ENCODE results near the gene RING1. TPM values are rescaled to one million over a fixed set of nuclear protein-coding genes. Genes with fewer than 3 reads are reported as not detected.
"Not testable (repeated sequence)": the region's sequence is repeated elsewhere in the genome, so short reads cannot be mapped to it uniquely, and the experiment has no call there.

The RING1 gene
- total RNA-seq, 2 experiments from 2014 or later: 36.4 to 38.8 TPM

- ChIA-PET CTCF (interaction anchor here (1.2 kb wide), 1 partner anchor 33 kb away, joined by 3 read pairs; no protein-coding TSS in a partner anchor), POLR2A (no interaction called here)
These were observed 7.2 kb downstream of the RING1 start for GRCh38 chr6:33215271-33216116.

- POLR2A ChIA-PET: no interaction called here
These were observed 7.9 kb downstream of the RING1 start for GRCh38 chr6:33216117-33216649.

GRCh38 chr6:33217246-33217645, 8.9 kb downstream of the RING1 start:
- ChIA-PET POLR2A (no interaction called here), CTCF (no interaction called here)

More at GRCh38 chr6:33216117-33216649, 7.9 kb downstream of the RING1 start:
- CTCF ChIA-PET: no interaction called here

GRCh38 chr6:33217681-33218080, 9.4 kb downstream of the RING1 start:
- POLR2A ChIA-PET: no interaction called here

GRCh38 chr6:33226503-33227120, 18.3 kb downstream of the RING1 start:
- POLR2A ChIA-PET: not testable (repeated sequence)
- CTCF ChIA-PET: interaction anchor here (1.0 kb wide), 1 partner anchor 100 kb away, joined by 3 read pairs; no protein-coding TSS in a partner anchor

More at GRCh38 chr6:33217681-33218080, 9.4 kb downstream of the RING1 start:
- CTCF ChIA-PET: no interaction called here

- POLR2A ChIA-PET: no interaction called here
These were observed 26.9 kb downstream of the RING1 start for GRCh38 chr6:33235221-33235634.

GRCh38 chr6:33236328-33236727, 28.0 kb downstream of the RING1 start:
- POLR2A ChIA-PET: interaction anchor here (0.5 to 0.6 kb wide), 2 partner anchors 17 to 41 kb away, joined by 3 to 5 read pairs; partner anchors contain the start of gene B3GALT4
- CTCF ChIA-PET: interaction anchor here (0.7 kb wide), 1 partner anchor 342 kb away, joined by 3 read pairs; no protein-coding TSS in a partner anchor

More at GRCh38 chr6:33235221-33235634, 26.9 kb downstream of the RING1 start:
- CTCF ChIA-PET: no interaction called here

- ChIA-PET CTCF (no interaction called here), POLR2A (interaction anchor here (0.5 kb wide), 1 partner anchor 18 kb away, joined by 5 read pairs; no protein-coding TSS in a partner anchor)
These were observed 28.6 kb downstream of the RING1 start for GRCh38 chr6:33236852-33237251.

- ChIA-PET CTCF (interaction anchor here (0.6 to 0.7 kb wide), 2 partner anchors 8 to 86 kb away, joined by 3 to 4 read pairs; no protein-coding TSS in a partner anchor), POLR2A (no interaction called here)
These were observed 29.4 kb downstream of the RING1 start for GRCh38 chr6:33237741-33238140.

- ChIA-PET CTCF (no interaction called here), POLR2A (no interaction called here)
These were observed 33.7 kb downstream of the RING1 start for GRCh38 chr6:33241968-33242367.

- ChIA-PET POLR2A (interaction anchor here (0.7 kb wide), 1 partner anchor 39 kb away, joined by 4 read pairs; the partner anchor contains the start of gene HSD17B8), CTCF (interaction anchor here (0.7 to 1.5 kb wide), 5 partner anchors 46 to 170 kb away, joined by 3 to 6 read pairs (median 3); partner anchors contain the start of gene HLA-DPA1)
These were observed 35.2 kb downstream of the RING1 start for GRCh38 chr6:33243476-33243875.

GRCh38 chr6:33247977-33248642, 39.8 kb downstream of the RING1 start:
- POLR2A ChIA-PET: interaction anchor here (0.7 to 3.6 kb wide), 9 partner anchors 23 to 276 kb away, joined by 3 to 33 read pairs (median 6); partner anchors contain the start of genes B3GALT4, RING1, RPS18 and VPS52
- CTCF ChIA-PET: interaction anchor here (0.5 to 3.0 kb wide), 30 partner anchors 13 to 1701 kb away, joined by 3 to 21 read pairs (median 4); partner anchors contain the start of genes ATP6V1G2, HLA-DOA, HLA-DPB1 and HSD17B8

GRCh38 chr6:33248643-33248931, 40.3 kb downstream of the RING1 start:
- ChIA-PET POLR2A (interaction anchor here (0.7 to 3.6 kb wide), 9 partner anchors 23 to 277 kb away, joined by 3 to 33 read pairs (median 6); partner anchors contain the start of genes B3GALT4, RING1, RPS18 and VPS52), CTCF (interaction anchor here (0.5 to 3.0 kb wide), 28 partner anchors 13 to 1702 kb away, joined by 3 to 21 read pairs (median 4); partner anchors contain the start of genes ATP6V1G2, HLA-DOA, HLA-DPB1 and HSD17B8)

- ChIA-PET POLR2A (interaction anchor here (0.6 to 3.6 kb wide), 10 partner anchors 10 to 462 kb away, joined by 3 to 33 read pairs (median 8); partner anchors contain the start of genes B3GALT4, RING1, RPS18 and UQCC2), CTCF (interaction anchor here (0.5 to 3.0 kb wide), 27 partner anchors 12 to 1703 kb away, joined by 3 to 21 read pairs (median 4); partner anchors contain the start of genes ATP6V1G2, HLA-DOA, HLA-DPB1 and HSD17B8)
These were observed 40.8 kb downstream of the RING1 start for GRCh38 chr6:33248932-33249731.

GRCh38 chr6:33249732-33250630, 41.7 kb downstream of the RING1 start:
- POLR2A ChIA-PET: interaction anchor here (0.7 to 3.6 kb wide), 7 partner anchors 9 to 461 kb away, joined by 3 to 33 read pairs (median 4); partner anchors contain the start of genes HSD17B8, RING1, RPS18 and UQCC2
- CTCF ChIA-PET: interaction anchor here (0.8 to 2.7 kb wide), 7 partner anchors 21 to 88 kb away, joined by 3 to 21 read pairs (median 7); partner anchors contain the start of genes B3GALT4, HSD17B8, PFDN6 and RING1

- POLR2A ChIA-PET: interaction anchor here (0.7 to 3.6 kb wide), 4 partner anchors 21 to 279 kb away, joined by 3 to 33 read pairs (median 8); partner anchors contain the start of genes RPS18 and VPS52
- CTCF ChIA-PET: interaction anchor here (0.6 to 1.5 kb wide), 2 partner anchors 19 to 26 kb away, joined by 4 to 5 read pairs; partner anchors contain the start of gene B3GALT4
These were observed 42.4 kb downstream of the RING1 start for GRCh38 chr6:33250731-33251130.
